GM18498 (cell line): ENCODE measurements around the gene MPIG6B.
A peak's percentile ranks its signal among the peaks of the same experiment; 100 is the strongest.

ENCODE experiments used
- ATAC-seq: cut with Tn5 transposase; IDR thresholded peaks from one replicate; pipeline ENCODE4 v1.9.1; 2021; ENCODE audit warnings: mild to moderate bottlenecking, moderate library complexity; ENCODE audit not compliant: unreplicated experiment

Gene MPIG6B

DNA sequence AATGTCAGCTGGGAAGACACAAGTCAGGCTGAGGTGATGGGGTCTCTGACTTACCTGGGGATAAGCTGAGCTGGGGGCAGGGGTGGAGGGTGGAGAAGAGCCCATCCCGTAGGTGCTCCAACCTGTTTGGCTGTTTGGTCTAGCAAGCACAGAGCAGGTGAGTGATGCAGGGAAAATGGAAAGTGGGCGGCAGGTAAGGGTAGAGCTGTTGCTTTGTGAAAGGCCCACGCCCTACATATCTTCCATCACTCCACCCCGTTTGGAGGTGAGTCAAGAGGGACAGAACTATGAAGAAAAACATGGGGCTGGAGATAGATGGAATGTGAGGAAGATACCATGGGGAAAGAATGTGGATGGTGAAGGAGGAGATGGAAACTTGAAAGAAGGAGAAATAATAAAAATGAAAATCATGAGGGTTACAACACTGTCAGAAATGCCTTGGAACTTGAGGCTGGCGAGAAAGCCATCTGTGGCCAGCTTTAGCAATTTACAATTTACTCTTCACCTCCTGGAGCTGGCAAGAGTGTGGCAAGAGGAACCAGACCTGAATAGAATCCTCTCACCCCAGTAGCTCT lies 2.9 kb upstream of the MPIG6B start:
- ATAC-seq: no peak

DNA sequence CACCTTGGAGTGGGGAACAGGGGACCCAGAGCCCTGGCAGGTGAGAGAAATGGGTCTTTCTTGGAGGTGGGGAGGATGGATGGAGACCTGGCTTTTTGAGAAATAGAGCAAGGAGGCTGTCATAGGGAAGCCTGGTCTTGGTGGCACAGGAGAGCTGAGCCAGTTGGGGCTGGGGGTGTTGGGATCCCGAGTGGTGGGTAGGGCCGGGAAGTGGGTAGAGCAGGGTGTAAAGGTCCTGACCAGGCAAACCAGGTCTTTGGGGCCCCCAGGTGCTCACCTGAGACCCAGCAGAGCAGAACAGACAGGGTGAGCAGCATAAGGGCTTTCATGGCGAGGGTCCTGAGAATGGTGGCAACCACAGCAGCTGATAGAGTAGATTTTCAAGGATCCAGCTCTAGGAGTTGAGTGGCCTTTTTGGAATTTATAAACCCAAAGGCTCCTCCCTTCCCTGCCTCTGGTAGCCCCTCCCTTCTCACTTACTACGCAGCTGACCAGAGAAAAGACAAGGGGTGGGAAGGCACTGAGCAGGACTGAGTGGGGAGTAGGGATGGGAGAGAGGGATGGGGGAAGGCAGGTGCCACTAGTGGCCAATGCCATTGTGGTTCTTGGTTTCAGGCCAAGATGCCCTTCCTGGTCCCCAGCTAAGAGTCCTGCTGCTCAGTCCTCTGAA lies 1.7 kb upstream of the MPIG6B start, which contains the start of gene LY6G6C:
Gene LY6G6C (minus strand): TSS at position 396 of the 670 bp plus-strand sequence. CDS start 67 bp downstream, at position 329.
- no peak for ATAC-seq

DNA sequence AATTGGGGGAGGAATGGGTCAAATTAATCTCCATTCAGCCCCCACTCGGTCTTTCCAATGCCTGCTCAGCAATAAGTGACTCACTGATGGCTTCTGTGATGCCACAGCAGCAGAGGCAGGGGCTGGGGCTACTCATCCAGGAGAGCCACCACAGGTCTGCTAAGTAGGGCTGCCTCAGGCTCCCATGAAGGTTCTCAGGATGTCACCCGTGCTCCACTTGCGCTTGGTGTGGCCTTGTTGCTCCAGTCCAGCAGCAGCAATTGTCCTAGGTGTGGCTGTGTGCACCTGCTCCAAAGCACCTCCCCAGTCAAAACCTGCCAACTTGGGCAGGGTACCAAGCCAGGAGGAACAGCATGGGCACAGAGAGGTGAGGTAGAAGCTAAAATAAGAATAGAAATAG lies 1.0 kb upstream of the MPIG6B start:
- no peak for ATAC-seq

DNA sequence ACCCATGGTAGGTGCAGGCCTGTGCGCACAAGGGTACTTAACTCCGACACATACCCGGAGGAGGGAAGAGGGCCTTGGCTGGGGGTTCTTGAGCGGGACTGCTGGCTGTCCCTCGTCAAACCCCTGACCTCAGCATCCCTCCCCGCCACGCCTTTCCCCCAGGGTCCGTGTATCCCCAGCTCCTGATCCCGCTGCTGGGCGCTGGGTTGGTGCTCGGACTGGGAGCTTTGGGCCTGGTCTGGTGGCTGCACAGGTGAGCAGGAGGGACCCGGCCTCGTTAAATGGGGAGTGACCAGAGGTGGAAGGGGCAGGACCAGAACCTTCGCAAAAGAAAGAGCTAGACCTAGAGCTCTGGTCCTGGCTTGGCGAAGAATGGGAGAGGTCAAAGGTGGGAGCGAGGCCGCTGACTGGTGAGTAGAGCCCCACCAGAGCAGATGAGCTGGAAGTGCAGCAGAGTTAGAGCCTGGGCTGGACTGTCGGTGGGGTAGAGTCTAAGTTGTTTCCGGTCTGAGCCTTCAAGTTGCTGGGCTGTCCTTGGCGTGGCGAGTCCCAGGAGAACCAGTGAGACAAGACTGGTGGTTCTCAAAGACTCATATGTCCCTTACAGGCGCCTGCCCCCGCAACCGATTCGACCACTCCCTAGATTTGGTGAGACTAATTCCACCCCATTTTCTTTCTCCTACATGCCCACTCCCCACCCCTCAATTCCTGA lies 963 bp downstream of the MPIG6B start:
- ATAC-seq: no peak

DNA sequence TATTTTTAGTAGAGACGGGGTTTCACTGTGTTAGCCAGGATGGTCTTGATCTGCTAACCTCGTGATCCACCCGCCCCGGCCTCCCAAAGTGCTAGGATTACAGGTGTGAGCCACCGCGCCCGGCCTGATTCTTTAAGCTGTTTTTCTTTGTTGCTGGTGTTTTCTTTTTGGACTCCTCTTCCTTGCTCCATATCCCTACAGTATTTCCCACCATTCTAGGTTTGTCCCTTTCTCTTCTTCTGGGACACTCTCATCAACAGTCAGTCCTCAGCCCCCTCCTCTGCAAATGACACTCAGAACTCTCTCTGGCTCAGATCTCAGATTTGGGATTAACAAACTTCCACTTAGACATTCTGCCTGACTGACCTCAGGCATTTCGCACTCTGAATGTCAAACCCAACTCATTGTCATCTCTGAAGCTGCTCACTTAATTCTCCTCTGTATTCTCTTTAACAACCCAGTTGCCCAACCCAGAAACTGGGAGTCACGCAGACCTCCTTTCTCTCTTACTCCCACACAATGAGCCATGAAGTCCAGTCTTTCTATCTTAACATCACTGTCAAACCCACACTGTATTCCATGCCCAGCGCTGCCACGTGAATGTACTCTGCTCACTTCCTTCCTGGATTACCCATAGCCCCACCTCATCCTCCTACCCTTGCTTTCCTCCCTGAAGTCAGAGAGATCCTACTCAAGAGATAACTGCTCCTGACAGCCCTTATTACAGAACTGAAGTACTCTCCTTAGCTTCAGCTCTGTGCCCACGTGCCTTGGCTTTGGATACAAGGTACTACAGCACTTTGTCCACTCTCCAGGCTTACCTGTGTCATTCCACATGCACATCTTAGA lies 2.6 kb downstream of the MPIG6B start:
- no peak for ATAC-seq

DNA sequence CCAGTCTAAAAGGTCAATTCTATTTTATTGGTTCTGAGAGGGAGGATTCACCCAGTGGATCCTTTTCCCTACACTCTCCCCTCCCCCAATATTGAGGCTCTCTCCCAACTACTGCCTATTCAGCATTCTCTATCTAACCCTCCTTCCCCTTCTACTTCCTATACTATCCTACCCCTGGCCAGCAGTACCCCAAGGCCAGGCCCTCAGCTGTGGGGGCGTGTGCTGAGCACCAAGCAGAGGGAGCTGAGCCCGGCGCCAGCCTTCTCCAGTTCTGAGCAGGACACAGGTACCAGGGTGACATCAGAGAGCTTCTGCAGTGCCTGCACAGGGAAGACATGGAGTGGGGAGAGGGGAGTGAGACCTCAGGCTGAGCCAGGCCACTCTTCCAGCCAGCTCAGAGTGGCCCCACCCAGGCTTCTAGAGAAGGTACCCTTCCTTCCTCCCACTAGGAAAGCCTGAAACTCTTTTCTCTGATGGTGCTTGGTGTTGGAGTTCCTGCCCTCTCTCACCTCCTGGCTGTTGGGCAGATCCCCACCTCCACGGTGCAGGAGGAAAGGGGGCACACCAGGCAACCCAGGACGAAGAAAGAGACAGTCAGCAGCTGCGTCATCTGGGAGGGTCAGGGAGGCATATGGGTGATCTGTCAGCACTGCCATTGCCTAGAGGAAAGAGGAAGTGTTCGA lies 4.0 kb downstream of the MPIG6B start:
- ATAC-seq: peak; percentile 49

DNA sequence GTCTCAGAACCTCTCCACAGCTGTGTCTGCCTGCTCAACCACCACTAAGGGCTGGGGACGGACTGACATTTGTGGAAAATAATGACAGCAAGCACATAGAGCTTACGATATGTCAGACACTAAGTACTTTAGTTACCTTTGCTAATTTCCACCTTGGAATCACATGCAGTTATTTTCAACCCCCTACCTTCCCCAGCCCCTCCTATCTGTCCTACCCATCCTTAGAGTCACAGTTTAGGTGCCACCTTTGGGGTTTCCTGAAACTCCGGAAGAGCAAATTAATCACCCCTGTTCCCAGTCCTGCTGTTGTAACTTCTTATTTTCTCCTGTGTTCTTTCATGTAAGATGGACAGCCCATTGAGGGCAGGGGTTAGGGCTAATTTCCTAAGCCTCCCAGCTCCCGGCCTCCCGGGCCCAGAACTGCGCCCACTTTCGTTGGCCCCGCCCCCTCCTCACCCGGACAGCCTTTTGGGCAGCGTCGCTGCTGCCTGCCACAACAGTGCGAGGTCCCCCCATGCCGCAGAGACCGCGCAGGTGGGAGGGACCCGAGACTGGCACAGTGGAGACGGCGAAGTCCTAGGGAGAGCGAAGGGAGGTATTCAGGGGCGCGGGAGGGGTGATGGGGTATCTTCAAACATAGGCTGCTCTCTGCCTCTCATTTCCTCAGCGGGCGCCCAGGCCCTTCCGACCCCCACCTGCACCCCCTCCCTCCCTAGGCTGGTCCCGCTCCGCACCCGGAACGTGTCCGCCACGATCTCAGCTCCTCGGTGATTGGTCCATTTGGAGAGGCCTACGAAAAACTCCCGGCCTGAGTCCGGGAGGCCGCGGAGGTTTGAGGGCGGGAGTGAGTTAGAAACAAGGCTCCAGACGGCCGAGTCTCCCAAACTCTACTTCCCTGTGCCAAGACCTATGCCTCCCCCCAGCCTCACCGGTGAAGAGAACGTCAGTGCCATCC lies 4.8 kb downstream of the MPIG6B start:
- ATAC-seq: peak; percentile 2

DNA sequence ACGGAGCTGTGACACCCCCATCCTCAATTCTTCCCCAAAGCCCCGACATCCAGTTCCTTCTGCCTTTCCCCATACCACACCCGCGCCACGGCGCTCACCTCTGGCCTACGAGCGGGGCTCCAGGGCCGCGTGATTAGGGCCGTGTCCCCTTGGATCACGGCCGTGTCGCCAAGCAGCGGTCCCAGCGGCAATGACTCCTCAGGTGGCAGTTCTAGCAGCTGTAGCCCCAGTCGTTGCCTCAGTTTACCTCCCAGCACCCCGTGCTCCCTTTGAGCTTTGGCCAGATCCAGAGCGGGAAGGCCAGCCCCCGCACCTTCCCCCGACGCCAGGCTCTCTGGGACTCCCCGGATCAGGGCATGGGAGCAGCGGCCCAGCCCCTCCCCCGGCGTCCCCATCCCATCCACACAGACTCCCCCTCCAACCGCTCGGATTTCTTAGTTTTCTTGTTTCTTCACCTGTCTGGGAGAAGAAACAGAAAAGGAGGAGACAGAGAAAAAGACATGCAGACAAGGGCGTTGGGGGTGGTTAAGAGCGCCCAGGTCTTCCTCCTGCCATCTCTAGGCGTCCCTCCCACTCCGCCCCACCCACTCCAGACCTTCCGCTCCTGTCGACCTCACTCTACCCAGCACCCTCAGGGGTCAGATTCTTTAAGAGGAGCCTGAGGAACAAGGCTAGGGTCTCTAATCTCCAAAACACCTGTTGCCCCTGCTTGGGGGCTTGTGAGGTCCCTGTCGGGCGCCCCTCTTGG lies 5.8 kb downstream of the MPIG6B start, which contains the start of gene DDAH2:
Gene DDAH2 (minus strand): TSS at position 533 of the 748 bp plus-strand sequence. CDS start 138 bp downstream, at position 395.
- no peak for ATAC-seq

DNA sequence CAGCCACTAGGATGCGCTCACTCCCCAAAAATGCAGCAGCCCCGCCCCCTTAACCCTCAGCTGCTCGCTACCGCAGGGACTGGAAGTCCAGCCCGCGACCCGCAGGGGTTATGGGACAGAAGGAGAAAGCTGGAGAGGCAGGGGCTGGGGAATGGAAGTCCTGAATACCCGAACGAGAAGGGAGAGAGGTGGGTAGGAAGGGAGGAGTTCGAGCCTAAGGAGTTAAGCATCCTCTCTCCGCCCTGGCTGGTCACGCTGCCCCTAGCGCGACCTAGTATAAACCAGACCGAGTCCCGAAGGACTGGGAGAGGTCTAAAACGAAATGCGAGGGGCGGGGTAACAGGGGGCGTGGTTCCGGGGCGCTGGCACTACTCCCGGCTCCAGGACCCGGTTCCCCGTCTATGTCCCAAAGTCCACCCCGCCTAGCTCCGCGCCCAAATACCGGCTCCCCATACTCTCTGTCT lies 6.4 kb downstream of the MPIG6B start:
- ATAC-seq: peak; percentile 54

DNA sequence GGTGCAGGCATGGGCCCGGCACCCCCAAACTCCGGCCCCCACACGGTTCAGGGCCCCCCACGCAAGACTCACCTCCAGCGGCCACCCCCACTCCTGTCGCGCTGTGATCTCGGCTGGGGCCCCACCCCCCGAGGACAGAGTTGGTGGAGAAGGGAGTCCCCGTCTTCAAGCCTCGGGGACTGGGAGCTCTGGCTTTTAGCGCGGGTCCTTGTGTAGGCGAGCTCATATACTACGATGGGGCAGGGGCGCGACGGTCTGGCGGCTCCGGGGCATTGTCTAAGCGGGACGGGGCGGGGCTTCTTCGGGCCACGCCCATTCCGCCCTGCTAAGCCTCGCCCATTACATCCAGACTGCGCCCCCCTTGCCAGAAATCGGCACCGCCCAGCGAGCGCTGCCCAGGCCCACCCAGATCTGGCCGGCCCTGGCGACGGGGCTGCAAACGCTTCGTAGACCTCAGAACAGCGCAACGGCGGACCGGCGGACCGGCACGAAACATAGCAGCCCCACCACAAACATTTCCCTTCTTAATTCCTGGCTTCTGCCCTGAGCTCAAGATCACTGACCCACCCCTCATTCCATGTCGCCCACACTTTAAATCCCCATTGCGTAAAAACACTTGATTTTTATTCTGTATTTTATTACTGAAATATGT lies 6.9 kb downstream of the MPIG6B start:
- peak; percentile 43 for ATAC-seq

DNA sequence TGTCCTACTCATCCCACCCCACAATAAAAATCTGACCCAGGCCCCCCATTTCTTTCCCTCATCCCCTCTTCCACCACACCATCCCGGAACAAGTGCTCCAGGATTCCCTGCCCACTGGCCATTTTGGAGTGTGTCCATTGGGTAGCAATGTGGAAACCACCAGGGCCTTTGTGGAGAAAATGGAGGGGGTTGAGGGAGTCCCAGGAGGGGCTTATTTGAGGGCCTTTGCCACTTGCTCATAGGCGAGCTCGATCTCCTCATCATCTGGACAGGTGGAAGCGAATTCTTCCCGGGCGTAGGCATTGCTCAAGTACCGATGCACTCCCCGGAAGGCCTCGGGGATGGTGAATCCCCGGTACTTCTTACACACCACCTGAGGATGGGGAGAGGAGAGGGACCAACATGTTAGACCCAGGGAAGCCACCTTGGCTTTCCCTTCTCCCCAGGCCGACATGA lies 7.5 kb downstream of the MPIG6B start:
- ATAC-seq: no peak

DNA sequence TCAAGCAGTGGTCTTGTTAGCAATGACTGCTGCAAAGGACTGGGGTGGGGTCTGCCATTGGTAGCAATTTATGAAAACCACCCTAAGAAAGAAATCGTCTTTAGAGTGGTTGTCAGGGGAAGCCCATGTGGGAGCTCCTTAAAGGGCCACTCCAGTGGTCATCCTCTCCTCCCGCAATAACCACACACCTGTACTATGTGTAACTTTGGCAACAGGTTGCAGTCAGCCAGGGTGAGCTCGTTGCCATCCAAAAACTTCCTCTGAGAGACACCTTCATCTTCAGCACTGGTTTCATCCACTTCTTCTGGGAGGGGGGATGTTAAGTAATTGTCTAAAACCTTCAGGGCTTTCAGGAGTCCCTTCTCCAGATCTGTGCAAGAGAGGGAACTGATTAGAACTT lies 8.9 kb downstream of the MPIG6B start:
- no peak for ATAC-seq

DNA sequence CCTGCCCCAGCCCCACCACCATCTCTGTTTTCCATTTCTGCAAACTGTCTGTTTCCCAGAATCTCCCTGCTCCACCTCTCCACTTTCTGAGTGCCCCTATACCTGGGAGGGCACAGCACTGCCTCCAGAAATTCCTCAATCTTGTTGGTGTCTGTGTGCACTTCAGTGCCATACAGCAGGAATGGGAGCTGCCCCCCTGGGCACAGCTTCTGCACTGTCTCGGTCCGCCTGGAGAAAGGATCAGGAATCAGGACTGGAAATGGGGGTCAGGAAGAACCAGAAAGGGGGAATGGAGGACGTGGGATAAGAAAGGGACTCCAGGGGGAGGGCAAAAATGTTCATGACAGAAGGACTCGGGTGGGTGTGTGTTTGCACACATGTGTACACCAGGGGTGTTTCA lies 10.6 kb downstream of the MPIG6B start:
- ATAC-seq: no peak

DNA sequence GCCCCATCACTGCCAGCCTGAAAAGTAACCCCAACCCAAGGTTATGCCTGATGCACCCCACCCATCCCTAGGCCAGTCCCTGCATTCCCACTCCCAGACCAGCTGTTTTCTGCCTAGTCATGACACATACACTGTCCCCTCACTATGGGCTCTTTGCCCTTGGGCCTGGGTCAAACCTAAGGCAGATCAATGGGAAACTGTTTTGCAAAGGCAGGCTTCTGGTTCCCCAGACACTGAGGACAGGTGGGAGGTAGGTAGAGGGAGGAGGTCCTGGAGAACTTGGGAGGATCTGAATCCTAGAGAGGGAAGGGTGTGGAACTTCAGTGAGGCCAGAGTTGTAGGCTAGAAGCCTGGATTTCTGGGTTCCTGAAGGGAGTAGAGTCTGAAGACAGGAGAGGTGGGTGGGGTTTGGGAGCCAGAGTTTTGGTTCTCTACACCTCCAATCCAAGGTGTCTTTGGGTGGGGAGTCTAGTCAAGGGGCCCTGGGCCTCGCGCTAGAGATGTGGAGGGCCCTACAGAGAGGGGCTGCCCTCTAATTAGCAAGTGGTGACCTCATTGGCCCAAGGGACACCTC lies 11.2 kb downstream of the MPIG6B start:
- no peak for ATAC-seq

DNA sequence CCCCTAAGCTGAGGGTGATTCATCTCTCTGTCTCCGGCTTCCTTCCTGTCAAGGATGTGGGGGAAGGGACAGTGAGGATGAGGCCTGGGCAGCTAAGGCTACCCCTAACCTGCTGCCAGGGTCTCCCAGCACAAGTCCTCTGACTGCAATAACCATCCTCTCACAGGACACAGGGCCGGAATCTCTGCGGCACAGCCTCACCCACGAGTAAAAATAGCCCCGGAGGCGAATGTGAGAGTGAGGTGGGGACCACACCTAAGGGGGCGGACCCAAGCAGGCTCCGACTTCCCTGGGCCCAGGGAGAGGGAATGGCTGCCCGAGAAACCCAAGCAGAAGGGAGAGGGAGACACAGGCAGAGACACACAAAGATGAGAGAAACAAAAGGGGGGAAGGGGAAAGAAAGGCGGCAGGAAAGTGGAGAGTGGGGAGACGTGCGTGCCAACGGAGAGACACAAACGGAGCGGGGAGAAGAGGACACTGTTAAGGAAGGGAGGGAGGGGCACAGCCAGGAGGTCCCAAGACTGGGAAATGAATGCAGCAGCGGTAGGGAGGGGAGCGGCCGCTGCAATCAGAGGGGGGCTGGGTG lies 11.7 kb downstream of the MPIG6B start:
- no peak for ATAC-seq

DNA sequence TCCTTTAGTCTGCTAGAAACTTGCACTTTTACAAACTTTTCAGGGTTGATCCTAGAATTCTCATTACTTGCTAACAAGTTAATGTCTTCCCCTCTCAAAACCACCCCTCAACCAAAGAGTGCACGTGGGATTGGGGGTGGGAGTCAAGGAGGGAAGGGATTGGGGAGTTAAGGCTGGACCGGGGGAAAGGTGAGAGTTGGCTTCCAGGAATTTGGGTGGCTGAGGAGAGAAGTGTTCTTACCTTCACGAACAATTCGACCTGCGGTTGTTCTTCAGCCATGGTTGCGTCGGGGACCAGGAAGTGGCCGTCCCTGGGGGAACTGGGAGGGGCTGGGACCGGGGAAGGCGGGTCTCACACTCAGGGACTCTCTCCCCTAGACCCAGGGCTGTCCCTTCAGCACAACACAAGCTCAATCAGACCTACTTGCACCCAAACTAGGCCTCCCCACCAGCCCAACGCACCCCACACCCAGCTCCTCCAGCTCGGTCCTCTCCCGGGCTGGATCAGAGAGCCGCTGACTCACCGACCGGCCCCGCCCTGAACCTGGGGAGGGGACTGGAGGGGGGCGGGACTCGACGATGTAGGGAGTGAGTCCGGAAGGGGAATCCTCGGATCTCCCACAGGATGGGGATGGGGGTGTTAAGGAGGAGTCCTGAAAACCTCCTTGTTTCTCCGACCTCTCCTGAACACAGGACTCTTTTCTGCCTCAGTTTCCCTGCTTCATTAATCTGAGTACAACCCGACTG lies 13.0 kb downstream of the MPIG6B start, which contains the start of gene CLIC1:
Gene CLIC1 (minus strand): TSS at position 510 of the 747 bp plus-strand sequence. CDS start 230 bp downstream, at position 280.
- peak; percentile 32 for ATAC-seq
